GM21526 (cell line): ENCODE measurements around the gene TYRO3.
"Not testable (repeated sequence)": the region's sequence is repeated elsewhere in the genome, so short reads cannot be mapped to it uniquely, and the experiment has no call there.

Experiments
- ATAC-seq: cut with Tn5 transposase; IDR thresholded peaks from one replicate; pipeline ENCODE4 v1.9.1; 2021; ENCODE audit warnings: moderate library complexity; ENCODE audit not compliant: unreplicated experiment, low FRiP score

Gene TYRO3

GRCh38 chr15:41571948-41572347, 12.9 kb downstream of the TYRO3 start:
- ATAC-seq: no peak

DNA sequence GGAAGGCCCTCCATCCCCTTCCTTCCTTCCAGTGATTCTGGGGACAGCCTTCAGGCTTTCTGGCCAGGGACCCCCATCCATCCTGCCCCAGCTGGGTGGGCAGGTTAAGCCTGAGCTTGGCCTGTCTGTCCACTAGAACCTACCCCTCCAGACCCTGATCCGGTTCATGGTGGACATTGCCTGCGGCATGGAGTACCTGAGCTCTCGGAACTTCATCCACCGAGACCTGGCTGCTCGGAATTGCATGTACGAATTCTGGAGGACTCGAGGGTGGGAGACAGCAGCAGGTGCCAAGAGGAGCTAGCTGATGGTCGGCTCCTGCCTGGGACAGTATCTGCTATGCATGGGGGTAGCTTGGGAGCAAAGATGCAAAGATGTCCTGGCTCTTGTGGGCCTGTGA, 13.9 kb downstream of the TYRO3 start:
- no peak for ATAC-seq

DNA sequence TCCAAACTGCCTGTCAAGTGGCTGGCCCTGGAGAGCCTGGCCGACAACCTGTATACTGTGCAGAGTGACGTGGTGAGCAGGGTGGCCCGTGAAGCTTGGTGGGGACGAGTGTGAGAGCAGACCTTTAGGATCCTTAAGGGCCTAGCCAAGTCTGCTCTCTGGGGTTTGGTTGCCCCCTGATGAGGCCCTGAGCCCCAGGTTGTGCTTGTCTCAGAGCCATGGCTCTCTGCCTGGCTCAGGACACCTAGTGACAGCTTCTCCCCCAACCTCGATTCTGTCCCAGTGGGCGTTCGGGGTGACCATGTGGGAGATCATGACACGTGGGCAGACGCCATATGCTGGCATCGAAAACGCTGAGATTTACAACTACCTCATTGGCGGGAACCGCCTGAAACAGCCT, 14.4 kb downstream of the TYRO3 start:
- ATAC-seq: no peak

DNA sequence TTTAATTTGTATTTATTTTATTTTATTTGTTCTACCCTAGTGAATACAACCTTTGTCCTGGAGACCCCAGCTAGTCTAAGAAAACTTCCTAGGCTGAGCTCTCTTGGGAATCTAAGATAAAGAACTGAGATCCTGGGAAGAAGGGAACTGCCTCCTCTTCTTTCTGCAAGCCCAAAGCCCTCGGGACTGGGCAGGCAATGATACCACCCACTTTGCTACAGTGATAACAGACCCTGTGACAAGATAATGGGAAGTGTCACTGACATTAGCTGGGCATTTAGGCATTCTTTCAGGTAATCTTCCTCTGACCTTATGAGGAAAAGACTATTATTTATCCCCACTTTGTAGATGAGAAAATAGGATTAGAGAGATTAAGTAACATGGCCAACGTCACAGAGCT, 15.1 kb downstream of the TYRO3 start:
- ATAC-seq: no peak

DNA sequence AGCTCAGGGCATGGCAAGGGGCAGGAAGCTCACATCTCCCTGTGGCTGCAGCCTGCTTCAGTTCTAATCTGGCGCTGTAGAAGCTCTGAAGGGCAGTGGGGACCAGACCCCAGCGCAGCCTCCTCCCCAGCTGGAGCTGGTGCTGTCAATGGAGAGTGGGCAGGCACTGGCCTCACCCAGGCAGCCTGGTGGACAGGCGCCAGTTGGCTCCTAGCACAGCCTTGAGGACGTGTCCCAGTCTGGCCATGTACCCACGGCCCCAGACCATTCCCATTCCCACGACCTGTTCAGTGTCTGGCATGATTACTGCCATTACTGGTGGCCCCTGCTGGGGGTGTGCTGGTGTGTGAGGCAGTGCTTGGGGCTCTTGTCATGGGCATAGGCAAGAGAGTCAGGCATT, 16.3 kb downstream of the TYRO3 start:
- no peak for ATAC-seq

GRCh38 chr15:41577863-41578735, 19.1 kb downstream of the TYRO3 start:
- no peak for ATAC-seq

DNA sequence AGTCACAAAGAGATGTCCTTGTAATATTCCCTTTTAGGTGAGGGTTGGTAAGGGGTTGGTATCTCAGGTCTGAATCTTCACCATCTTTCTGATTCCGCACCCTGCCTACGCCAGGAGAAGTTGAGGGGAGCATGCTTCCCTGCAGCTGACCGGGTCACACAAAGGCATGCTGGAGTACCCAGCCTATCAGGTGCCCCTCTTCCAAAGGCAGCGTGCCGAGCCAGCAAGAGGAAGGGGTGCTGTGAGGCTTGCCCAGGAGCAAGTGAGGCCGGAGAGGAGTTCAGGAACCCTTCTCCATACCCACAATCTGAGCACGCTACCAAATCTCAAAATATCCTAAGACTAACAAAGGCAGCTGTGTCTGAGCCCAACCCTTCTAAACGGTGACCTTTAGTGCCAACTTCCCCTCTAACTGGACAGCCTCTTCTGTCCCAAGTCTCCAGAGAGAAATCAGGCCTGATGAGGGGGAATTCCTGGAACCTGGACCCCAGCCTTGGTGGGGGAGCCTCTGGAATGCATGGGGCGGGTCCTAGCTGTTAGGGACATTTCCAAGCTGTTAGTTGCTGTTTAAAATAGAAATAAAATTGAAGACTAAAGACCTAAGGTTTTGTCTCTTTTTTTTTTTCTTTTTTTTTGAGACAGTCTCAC, 19.8 kb downstream of the TYRO3 start:
- no peak for ATAC-seq

DNA sequence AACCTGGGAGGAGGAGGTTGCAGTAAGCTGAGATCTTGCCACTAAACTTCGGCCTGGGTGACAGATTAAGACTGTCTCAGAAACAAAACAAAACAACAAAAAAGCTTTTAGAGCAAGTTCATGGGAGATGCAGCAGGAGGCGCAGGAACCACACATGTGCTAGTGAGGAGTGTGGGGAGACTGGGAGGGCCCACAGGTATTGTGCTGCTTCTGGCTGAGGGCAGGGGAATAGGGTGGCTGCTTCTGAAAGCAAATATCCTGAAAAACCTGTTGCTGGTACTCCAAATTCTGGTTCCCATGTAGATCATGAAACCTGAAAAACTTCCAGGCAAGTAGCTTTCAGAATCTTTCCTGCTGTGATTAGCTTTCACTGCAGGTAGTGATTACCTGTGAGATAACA, 22.1 kb downstream of the TYRO3 start:
- no peak for ATAC-seq

GRCh38 chr15:41583795-41584194, 24.8 kb downstream of the TYRO3 start:
- no peak for ATAC-seq

GRCh38 chr15:41584636-41585126, 25.7 kb downstream of the TYRO3 start:
- ATAC-seq: no peak

DNA sequence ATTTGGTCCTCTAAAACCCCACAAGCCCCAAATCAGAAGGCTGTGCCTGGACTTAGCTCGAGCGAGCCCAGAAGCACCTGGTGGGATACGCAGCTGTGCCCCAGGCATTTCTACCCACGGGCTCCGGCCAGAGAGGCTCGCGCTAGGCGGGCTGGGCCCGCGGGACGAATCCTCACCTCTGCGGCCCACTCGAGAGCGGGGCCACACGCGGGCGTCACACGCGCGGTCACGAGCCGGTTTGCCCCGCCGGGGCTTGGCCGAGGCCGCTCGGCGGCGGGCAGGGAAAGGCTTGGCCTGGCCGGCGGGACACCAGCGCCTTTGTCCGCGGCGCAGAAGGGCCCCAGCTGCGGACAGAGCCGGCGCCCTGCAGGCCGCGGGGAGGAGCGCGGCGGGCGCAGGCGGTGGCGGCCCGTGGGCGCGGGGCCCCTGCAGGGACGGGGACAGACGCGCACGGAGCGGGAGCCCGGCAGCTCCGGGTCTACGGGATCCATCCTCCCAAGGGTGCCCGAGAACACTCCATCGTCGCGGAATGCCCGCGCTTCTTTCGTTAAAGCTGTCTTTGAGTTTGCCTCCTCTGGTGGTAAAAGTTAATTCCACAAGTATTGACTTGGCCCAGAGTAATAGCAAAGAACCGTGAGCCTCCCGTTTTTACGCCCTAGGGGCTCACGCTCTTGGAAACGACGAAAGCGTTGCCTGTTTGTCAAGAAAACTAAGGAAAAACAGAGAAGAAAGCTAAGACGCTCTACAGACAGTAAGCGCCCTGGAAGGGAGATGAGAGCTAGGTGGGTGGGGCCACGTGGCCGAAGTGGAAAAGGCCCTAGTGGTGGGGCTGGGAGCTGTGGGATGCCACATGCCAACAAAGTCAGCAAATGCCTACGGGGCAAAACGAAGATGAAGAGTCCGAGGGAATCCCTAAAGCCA, 26.4 kb downstream of the TYRO3 start:
- no peak for ATAC-seq

- ATAC-seq: not testable (repeated sequence)
Measured at GRCh38 chr15:41586531-41587282, 27.7 kb downstream of the TYRO3 start.

GRCh38 chr15:41589018-41589417, 30.0 kb downstream of the TYRO3 start:
- not testable (repeated sequence) for ATAC-seq

GRCh38 chr15:41589571-41589970, 30.6 kb downstream of the TYRO3 start:
- ATAC-seq: not testable (repeated sequence)

- not testable (repeated sequence) for ATAC-seq
Measured at GRCh38 chr15:41591217-41591616, 32.2 kb downstream of the TYRO3 start.

GRCh38 chr15:41592718-41593117, 33.7 kb downstream of the TYRO3 start:
- not testable (repeated sequence) for ATAC-seq

DNA sequence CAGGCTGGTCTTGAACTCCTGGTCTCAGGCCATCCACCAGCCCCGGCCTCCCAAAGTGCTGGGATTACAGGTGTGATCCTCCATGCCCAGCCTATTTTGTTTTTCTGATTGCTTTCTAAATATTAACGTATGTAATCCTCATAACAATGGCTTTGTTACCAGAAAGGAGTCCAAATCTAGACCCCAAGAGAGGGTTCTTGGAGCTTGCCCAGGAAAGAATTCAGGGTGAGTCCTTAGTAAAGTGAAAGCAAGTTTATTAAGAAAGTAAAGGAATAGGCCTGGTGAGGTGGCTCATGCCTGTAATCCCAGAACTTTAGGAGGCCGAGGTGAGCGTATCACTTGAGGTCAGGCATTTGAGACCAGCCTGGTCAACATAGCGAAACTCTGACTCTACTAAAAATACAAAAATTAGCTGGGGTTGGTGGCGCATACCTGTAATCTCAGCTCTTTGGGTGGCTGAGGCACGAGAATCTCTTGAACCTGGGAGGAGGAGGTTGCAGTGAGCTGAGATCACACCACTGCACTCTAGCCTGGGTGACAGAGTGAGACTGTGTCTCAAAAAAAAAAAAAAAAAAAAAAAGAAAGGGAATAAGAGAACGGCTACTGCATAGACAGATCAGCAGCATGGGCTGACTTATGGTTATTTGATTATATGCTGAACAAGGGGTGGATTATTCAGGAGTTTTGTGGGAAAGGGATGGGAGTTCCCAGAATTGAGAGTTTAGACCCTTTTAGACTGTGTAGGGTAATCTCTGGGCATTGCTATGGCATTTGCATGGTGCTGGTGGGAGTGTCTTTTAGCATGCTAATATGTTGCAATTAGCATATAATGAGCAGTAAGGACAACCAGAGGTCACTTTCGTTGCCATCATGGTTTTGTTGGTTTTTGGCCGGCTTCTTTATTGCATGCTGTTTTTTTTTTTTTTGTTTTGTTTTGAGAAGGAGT, 36.1 kb downstream of the TYRO3 start:
- no peak for ATAC-seq

- ATAC-seq: no peak
Measured at GRCh38 chr15:41596972-41597371, 38.0 kb downstream of the TYRO3 start.

DNA sequence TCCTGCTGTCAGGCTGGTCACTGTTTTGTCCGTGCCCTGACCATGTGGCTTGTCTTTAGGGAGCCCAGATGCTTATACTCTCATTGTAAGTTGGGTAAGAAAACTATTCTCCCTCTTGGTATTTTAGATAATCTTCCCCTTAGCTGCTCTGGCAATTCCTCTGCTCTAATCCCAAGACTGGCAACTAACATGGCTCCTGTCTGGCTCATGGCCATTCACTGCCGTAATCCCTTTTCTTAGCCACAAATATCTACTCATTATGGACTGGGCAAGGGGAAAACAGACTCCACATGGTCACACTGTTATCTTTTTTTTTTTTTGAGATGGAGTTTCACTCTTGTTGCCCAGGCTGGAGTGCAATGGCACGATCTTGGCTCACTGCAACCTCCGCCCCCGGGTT, 38.8 kb downstream of the TYRO3 start:
- ATAC-seq: no peak
